ENCODE measurements around the gene THOC6.
A peak's percentile ranks its signal among the peaks of the same experiment; 100 is the strongest.
"Not testable (repeated sequence)": the region's sequence is repeated elsewhere in the genome, so short reads cannot be mapped to it uniquely, and the experiment has no call there.

The THOC6 gene

GRCh38 chr16:3054965-3055733 is 31.3 kb downstream of the THOC6 start:
- DNase-seq (ENCODE audit: low read depth in 2 of 2), result no peak

- not testable (repeated sequence) for DNase-seq (ENCODE audit: low read depth in 2 of 2)
Observed at GRCh38 chr16:3055734-3056115, 31.9 kb downstream of the THOC6 start.

- no peak for DNase-seq (ENCODE audit: low read depth in 2 of 2)
Observed at GRCh38 chr16:3056336-3057180, 32.7 kb downstream of the THOC6 start.

- no peak for DNase-seq (ENCODE audit: low read depth in 2 of 2)
Observed at GRCh38 chr16:3057181-3058138, 33.6 kb downstream of the THOC6 start.

- DNase-seq (ENCODE audit: low read depth in 2 of 2), result no peak
Observed at GRCh38 chr16:3058139-3059030, 34.5 kb downstream of the THOC6 start.

- DNase-seq (ENCODE audit: low read depth in 2 of 2), result peak; percentile 64 to 81
Observed at GRCh38 chr16:3059041-3059722, 35.3 kb downstream of the THOC6 start.

GRCh38 chr16:3059723-3060242 is 35.9 kb downstream of the THOC6 start:
- DNase-seq (ENCODE audit: low read depth in 2 of 2), result no peak

GRCh38 chr16:3060339-3061127 is 36.7 kb downstream of the THOC6 start:
- no peak for DNase-seq (ENCODE audit: low read depth in 2 of 2)

GRCh38 chr16:3062553-3062952 is 38.7 kb downstream of the THOC6 start:
- DNase-seq (ENCODE audit: low read depth in 2 of 2), result no peak

- DNase-seq (ENCODE audit: low read depth in 2 of 2), result no peak
Observed at GRCh38 chr16:3063625-3064386, 40.0 kb downstream of the THOC6 start.

GRCh38 chr16:3065069-3065741 is 41.4 kb downstream of the THOC6 start, which contains the start of gene IL32:
IL32 (plus strand) TSS chr16:3065640; CDS start chr16:3065812, 172 bp downstream.
- peak; percentile 64 to 65 for DNase-seq (ENCODE audit: low read depth in 2 of 2)

GRCh38 chr16:3065742-3066439 is 42.1 kb downstream of the THOC6 start:
- no peak for DNase-seq (ENCODE audit: low read depth in 2 of 2)

GRCh38 chr16:3066440-3066748 is 42.6 kb downstream of the THOC6 start:
- DNase-seq (ENCODE audit: low read depth in 2 of 2), result no peak

- no peak for DNase-seq (ENCODE audit: low read depth in 2 of 2)
Observed at GRCh38 chr16:3068487-3068886, 44.7 kb downstream of the THOC6 start.

- DNase-seq (ENCODE audit: low read depth in 2 of 2), result not testable (repeated sequence)
Observed at GRCh38 chr16:3069146-3069545, 45.3 kb downstream of the THOC6 start.

GRCh38 chr16:3070608-3071111 is 46.8 kb downstream of the THOC6 start:
- DNase-seq (ENCODE audit: low read depth in 2 of 2), result no peak

GRCh38 chr16:3071655-3072054 is 47.8 kb downstream of the THOC6 start:
- no peak for DNase-seq (ENCODE audit: low read depth in 2 of 2)

Measured in stimulated activated CD8-positive, alpha-beta memory T cell treated with anti-CD3 and anti-CD28 coated beads, Interleukin-7, amount 100 ng/mL, for 4 hours (primary cell).